ENCODE measurements around the gene DEDD2.

Gene DEDD2

DNA sequence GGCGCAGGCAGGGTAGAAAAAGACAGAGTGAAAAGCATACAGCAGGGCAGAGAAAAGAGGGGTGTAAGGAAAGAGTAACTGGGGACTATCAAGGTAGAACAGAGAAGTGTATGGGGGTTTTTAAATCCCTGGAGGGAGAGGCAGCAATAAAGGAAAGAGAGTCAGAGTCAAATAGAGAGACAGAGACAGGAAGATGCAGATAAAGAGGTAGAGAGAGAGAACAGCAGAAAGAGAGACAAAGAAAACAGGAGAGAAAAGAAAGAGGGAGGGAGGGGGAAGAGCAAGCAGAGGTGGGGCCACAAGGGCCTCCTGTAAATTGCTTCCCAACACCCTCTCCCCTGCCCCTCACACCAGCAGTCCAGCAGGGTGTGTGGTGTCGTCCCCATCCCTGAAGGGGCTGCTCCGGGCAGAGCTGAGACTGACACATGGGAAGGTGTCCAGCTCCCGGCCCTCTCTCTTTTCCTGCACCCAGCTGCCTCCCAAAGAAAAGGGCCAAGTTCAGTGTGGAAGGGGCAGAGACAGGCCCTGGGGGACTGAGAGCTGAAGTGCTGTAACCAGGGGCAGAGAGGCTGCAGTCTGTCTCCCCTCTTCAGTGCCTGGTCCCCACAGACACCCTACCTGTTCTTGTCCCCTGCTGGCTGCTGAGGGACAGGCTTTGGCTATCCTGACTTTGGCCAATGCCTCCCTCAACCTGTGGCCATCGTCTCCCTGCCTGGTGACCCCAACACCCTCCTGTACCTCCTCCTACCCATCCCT lies 67.9 kb downstream of the DEDD2 start:
- no peak for DNase-seq (ENCODE audit: low read depth)
- in situ Hi-C loops (cut with HindIII; ENCODE audit: low sequenced_read_pairs) = no loop called here
- H3K4me3 ChIP-seq (ENCODE audit: low read depth, low read length) = no peak overlapping the region
- TF ChIP-seq, protein P1, sequence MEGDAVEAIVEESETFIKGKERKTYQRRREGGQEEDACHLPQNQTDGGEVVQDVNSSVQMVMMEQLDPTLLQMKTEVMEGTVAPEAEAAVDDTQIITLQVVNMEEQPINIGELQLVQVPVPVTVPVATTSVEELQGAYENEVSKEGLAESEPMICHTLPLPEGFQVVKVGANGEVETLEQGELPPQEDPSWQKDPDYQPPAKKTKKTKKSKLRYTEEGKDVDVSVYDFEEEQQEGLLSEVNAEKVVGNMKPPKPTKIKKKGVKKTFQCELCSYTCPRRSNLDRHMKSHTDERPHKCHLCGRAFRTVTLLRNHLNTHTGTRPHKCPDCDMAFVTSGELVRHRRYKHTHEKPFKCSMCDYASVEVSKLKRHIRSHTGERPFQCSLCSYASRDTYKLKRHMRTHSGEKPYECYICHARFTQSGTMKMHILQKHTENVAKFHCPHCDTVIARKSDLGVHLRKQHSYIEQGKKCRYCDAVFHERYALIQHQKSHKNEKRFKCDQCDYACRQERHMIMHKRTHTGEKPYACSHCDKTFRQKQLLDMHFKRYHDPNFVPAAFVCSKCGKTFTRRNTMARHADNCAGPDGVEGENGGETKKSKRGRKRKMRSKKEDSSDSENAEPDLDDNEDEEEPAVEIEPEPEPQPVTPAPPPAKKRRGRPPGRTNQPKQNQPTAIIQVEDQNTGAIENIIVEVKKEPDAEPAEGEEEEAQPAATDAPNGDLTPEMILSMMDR (IDR thresholded peaks at IDR 0.05; ENCODE audit: low read depth, low read length, missing control alignments) = no peak

Measured in astrocyte of the cerebellum (primary cell).